ENCODE results near the gene PPIP5K1. TPM values are rescaled to one million over a fixed set of nuclear protein-coding genes. Genes with fewer than 3 reads are reported as not detected.
"Not testable (repeated sequence)": the region's sequence is repeated elsewhere in the genome, so short reads cannot be mapped to it uniquely, and the experiment has no call there.

PPIP5K1 gene
- total RNA-seq, 1 donor from 2014 or later, result 99.2 TPM

DNA sequence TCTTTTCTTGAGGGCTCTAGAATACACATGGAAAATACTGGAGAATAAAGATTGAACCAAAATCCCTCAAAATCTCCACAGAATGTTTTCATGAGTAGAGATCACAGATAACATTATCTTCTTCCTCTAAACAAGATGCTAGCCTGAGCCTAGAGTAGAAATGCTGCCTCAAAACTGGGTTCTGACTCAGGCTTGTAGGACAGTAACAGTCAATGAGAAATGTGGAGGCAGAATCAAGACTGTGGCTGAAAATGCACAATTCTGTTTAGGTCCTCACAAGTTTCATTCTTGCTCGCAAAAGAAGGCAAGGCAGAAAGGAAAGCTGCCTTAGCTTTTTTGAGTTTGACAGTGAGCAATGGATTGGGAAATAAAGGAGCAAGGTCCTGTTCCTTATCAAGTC is 15.4 kb downstream of the PPIP5K1 start:
- H3K36me3 ChIP-seq; H3K27me3 ChIP-seq; DNase-seq (ENCODE audit: low spot score in 2 of 2); H3K27ac ChIP-seq; intact Hi-C loops (cut with DNase I); H3K4me3 ChIP-seq; H3K9me3 ChIP-seq; H3K4me1 ChIP-seq: not testable (repeated sequence)

- DNase-seq (ENCODE audit: low spot score in 2 of 2); H3K27ac ChIP-seq; intact Hi-C loops (cut with DNase I): not testable (repeated sequence)
These were observed 23.4 kb downstream of the PPIP5K1 start for GRCh38 chr15:43566615-43567014.

GRCh38 chr15:43563793-43564192 is 26.2 kb downstream of the PPIP5K1 start:
- intact Hi-C loops (cut with DNase I); H3K36me3 ChIP-seq; H3K4me3 ChIP-seq; H3K27me3 ChIP-seq; H3K9me3 ChIP-seq; DNase-seq (ENCODE audit: low spot score in 2 of 2); H3K4me1 ChIP-seq; H3K27ac ChIP-seq: not testable (repeated sequence)

More at GRCh38 chr15:43566615-43567014, 23.4 kb downstream of the PPIP5K1 start:
- H3K4me1 ChIP-seq, H3K36me3 ChIP-seq, H3K9me3 ChIP-seq, H3K4me3 ChIP-seq, H3K27me3 ChIP-seq: not testable (repeated sequence)

DNA sequence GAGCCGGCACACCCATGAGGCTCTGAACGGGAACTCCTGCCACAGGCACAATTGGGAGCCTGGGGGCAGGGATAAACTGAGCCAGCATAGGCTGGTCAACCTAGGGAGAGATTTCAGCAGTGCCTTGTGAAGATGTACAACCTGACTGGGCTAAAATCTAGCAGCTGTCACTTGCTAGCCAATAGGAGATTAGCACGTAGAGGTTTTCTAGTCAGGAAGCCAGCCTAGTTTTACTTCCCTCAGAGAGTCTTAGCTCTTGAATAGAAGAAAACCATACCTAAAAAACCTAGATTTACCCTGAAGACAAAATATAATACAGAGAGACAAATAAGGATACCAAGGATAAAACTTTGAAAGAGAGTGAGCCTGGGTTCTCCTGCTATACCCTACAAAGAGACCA is 27.3 kb downstream of the PPIP5K1 start:
- DNase-seq (ENCODE audit: low spot score in 2 of 2); H3K4me1 ChIP-seq; H3K27ac ChIP-seq; H3K27me3 ChIP-seq; H3K36me3 ChIP-seq; intact Hi-C loops (cut with DNase I); H3K4me3 ChIP-seq; H3K9me3 ChIP-seq: not testable (repeated sequence)

DNA sequence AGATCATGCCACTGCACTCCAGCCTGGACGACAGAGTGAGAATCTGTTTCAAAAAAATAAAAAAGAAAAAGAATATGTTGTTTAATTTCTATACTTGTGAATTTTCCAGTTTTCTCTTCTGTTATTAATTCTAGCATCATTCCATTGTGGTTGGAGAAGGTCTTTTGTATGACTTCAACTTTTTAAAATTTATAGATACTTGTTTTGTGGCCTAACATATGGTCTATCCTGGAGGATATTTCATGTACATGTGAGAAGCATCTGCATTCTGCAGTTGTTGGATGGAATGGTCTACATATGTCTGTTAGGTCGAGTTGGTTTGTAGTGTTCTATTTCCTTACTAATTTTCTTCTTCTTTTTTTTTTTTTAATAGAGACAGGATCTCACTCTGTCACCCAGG is 37.0 kb downstream of the PPIP5K1 start:
- H3K27ac ChIP-seq, result no peak overlapping the region
- no peak for TF ChIP-seq CTCF (IDR thresholded peaks at IDR 0.05)
- peaks cover 3 to 28% of the 10 kb centered on the region in 2 donors for H3K36me3 ChIP-seq
- DNase-seq (ENCODE audit: low spot score in 2 of 2), result no peak
- no peaks in the 10 kb centered on the region for H3K9me3 ChIP-seq
- no peaks in the 10 kb centered on the region for H3K4me1 ChIP-seq
- no peak overlapping the region for H3K4me3 ChIP-seq
- intact Hi-C loops (cut with DNase I), result no loop called here
- no peaks in the 10 kb centered on the region for H3K27me3 ChIP-seq

DNA sequence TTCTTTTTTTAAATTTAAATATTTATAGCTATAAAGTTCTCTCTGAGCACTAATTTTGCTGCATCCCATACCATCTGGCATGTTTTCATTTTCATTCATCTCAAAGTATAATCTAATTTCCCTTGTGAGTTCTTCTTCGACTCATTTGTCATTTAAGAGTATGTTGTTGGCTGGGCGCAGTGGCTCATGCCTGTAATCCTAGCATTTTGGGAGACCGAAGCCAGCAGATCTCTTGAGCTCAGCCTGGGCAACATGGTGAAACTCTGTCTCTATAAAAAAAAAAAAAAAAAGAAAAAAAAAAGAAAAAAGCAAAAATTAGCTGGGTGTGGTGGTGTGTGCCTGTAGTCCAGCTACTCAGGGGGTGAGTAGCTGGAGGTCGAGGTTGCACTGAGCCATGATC is 37.8 kb downstream of the PPIP5K1 start:
- DNase-seq (ENCODE audit: low spot score in 2 of 2), result no peak
- no peaks in the 10 kb centered on the region for H3K4me1 ChIP-seq
- H3K36me3 ChIP-seq, result peaks cover 0 to 28% of the 10 kb centered on the region in 2 donors
- intact Hi-C loops (cut with DNase I), result no loop called here
- no peak overlapping the region for H3K4me3 ChIP-seq
- H3K27me3 ChIP-seq, result no peaks in the 10 kb centered on the region
- H3K9me3 ChIP-seq, result no peaks in the 10 kb centered on the region
- H3K27ac ChIP-seq, result no peak overlapping the region
- TF ChIP-seq CTCF (IDR thresholded peaks at IDR 0.05), result no peak

DNA sequence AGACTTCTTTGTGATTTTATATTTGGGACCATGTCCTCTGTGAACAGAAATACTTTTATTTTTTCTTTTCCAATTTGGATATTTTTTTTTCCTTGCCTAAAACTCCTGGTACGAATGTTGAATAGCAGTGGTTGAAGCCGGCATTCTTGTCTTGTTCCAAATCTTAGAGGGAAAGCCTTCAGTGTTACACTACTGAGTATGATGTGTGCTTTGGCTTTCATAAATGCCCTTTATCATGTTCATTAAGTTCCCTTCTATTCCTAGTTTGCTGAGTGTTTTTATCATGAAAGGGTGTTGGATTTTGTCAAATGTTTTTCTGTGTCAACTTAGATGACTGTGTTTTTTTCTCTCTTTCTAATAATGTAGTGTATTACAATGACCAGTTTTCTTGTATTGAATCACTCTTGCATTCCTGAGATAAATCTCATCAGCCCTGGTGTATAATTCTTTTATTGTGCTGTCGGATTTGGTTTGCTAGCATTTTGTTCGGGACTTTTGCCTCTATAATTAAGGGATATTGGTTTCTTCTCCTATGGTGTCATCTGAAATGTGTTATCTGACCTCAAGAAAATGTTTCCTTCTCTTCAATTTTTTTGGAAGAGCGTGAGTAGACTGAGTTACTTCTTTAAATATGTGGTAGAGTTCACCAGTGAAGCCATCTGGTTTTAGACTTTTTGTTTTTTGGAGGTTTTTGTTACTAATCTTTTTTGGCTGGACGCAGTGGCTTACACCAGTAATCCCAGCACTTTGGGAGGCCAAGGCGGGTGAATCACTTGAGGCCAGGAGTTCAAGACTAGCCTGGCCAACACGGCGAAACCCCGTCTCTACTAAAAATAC is 39.3 kb downstream of the PPIP5K1 start:
- peaks cover 0 to 22% of the 10 kb centered on the region in 2 donors for H3K36me3 ChIP-seq
- H3K9me3 ChIP-seq, result no peaks in the 10 kb centered on the region
- H3K4me1 ChIP-seq, result no peaks in the 10 kb centered on the region
- no peak overlapping the region for H3K27ac ChIP-seq
- intact Hi-C loops (cut with DNase I), result no loop called here
- no peak for DNase-seq (ENCODE audit: low spot score in 2 of 2)
- no peaks in the 10 kb centered on the region for H3K27me3 ChIP-seq
- no peak overlapping the region for H3K4me3 ChIP-seq
- no peak for TF ChIP-seq CTCF (IDR thresholded peaks at IDR 0.05)

DNA sequence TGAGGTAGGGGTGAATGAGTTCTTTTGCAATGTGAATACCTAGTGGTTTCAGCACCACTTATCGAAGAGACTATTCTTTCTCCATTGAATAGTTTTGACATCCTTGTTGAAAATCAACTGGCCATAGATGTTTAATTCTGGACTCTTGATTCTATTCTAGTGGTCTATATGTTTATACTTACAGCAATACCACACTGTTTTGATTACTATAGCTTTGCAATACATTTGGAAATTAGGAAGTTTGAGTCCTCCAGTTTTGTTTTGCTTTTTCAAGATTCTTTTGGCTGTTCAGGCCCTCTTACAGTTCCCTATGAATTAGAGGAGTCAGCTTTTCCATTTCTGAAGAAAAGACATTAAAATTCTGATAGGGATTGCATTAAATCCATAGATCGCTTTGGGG is 42.5 kb downstream of the PPIP5K1 start:
- Histone ChIP-seq H3K27ac (no peak overlapping the region), H3K27me3 (no peaks in the 10 kb centered on the region), H3K9me3 (no peaks in the 10 kb centered on the region), H3K4me1 (no peaks in the 10 kb centered on the region), H3K4me3 (no peak overlapping the region), H3K36me3 (peaks cover 0 to 10% of the 10 kb centered on the region in 2 donors)
- intact Hi-C loops (cut with DNase I), result no loop called here
- no peak for TF ChIP-seq CTCF (IDR thresholded peaks at IDR 0.05)
- DNase-seq (ENCODE audit: low spot score in 2 of 2), result no peak

Measured in ascending aorta (tissue), 2 donors.